GM23338 (cell line): ENCODE measurements around the gene CNP. TPM values are rescaled to one million over a fixed set of nuclear protein-coding genes. Genes with fewer than 3 reads are reported as not detected.
A peak's percentile ranks its signal among the peaks of the same experiment; 100 is the strongest.

Source experiments
- ATAC-seq: fragments of 200-7000 bp; cut with Tn5 transposase; 3 replicates; pipeline ENCODE4 v1.9.1; 2020
- DNase-seq: peaks from one replicate; pipeline ENCODE4 v3.0.0-alpha.2; 2015; ENCODE audit warnings: low spot score
- H2AFZ ChIP-seq: fragments of 200-600 bp; sonication (generic); 2 replicates; pipeline ENCODE4 v1.8.0; 2016; ENCODE audit warnings: antibody characterized with exemption, mild to moderate bottlenecking, moderate library complexity
- H3F3A ChIP-seq: fragments of 200-600 bp; sonication (generic); replicated peaks from 2 replicates; pipeline ENCODE4 v1.8.0; 2017; ENCODE audit warnings: antibody characterized with exemption, mixed run types, low read depth
- H3K27ac ChIP-seq: fragments of 200-600 bp; sonication (generic); 2 replicates; pipeline ENCODE4 v1.6.1; 2016; ENCODE audit warnings: low read depth
- H3K27me3 ChIP-seq: fragments of 200-600 bp; sonication (generic); 2 replicates; pipeline ENCODE4 v1.8.0; 2016; ENCODE audit warnings: mild to moderate bottlenecking, mixed run types, moderate library complexity; ENCODE audit not compliant: insufficient read depth
- H3K36me3 ChIP-seq: fragments of 200-600 bp; sonication (generic); 2 replicates; pipeline ENCODE4 v1.8.0; 2016; ENCODE audit warnings: mild to moderate bottlenecking; ENCODE audit not compliant: insufficient read depth
- H3K4me1 ChIP-seq: fragments of 200-600 bp; sonication (generic); 2 replicates; pipeline ENCODE4 v1.8.0; 2016; ENCODE audit warnings: mild to moderate bottlenecking, moderate library complexity; ENCODE audit not compliant: insufficient read depth
- H3K4me2 ChIP-seq: fragments of 200-600 bp; sonication (generic); 2 replicates; pipeline ENCODE4 v1.7.1; 2017; ENCODE audit warnings: mixed run types
- H3K4me3 ChIP-seq: fragments of 200-600 bp; sonication (generic); 2 replicates; pipeline ENCODE4 v1.6.1; 2016; ENCODE audit warnings: mixed run types
- H3K79me2 ChIP-seq: fragments of 200-600 bp; sonication (generic); replicated peaks from 2 replicates; pipeline ENCODE4 v1.8.0; 2017; ENCODE audit warnings: mild to moderate bottlenecking; ENCODE audit not compliant: insufficient read depth
- H3K9me2 ChIP-seq: fragments of 200-600 bp; sonication (generic); 2 replicates; pipeline ENCODE4 v1.8.0; 2017; ENCODE audit not compliant: insufficient read depth
- H4K20me1 ChIP-seq: fragments of 200-600 bp; sonication (generic); replicated peaks from 2 replicates; pipeline ENCODE4 v1.8.0; 2017; ENCODE audit warnings: mild to moderate bottlenecking; ENCODE audit not compliant: insufficient read depth
- H3K27ac Mint-ChIP-seq: 2 replicates; pipeline ENCODE4 v1.8.0; 2020; ENCODE audit warnings: inconsistent platforms, mild to moderate bottlenecking, moderate library complexity, mixed read lengths
- H3K27me3 Mint-ChIP-seq: 3 replicates; pipeline ENCODE4 v1.8.0; 2022; ENCODE audit warnings: low read depth, mild to moderate bottlenecking, moderate library complexity, mixed read lengths, inconsistent platforms; ENCODE audit not compliant: insufficient read depth, poor library complexity
- H3K36me3 Mint-ChIP-seq: 3 replicates; pipeline ENCODE4 v1.8.0; 2021; ENCODE audit warnings: low read depth, mild to moderate bottlenecking, inconsistent platforms, moderate library complexity, mixed read lengths
- H3K4me1 Mint-ChIP-seq: 3 replicates; pipeline ENCODE4 v1.8.0; 2020; ENCODE audit warnings: mild to moderate bottlenecking, inconsistent platforms, mixed read lengths
- H3K4me3 Mint-ChIP-seq: 3 replicates; pipeline ENCODE4 v1.8.0; 2021; ENCODE audit warnings: moderate library complexity, mild to moderate bottlenecking, inconsistent platforms, mixed read lengths
- H3K9me3 Mint-ChIP-seq: 3 replicates; pipeline ENCODE4 v1.8.0; 2020; ENCODE audit warnings: moderate library complexity, mild to moderate bottlenecking, inconsistent platforms, mixed read lengths
- CREB1 ChIP-seq: fragments of 250-450 bp; sonication (Bioruptor Pico); IDR thresholded peaks from 2 replicates; pipeline ENCODE4 v1.5.0; 2020; ENCODE audit warnings: low read depth, mild to moderate bottlenecking, moderate library complexity
- CTCF ChIP-seq, 2 experiments: fragments of 200-600 bp in 1 of 2; sonication (generic) in 1 of 2; conservative IDR thresholded peaks; 2 replicates each; pipeline versions ENCODE4 v1.5.1 to v1.6.1; 2016 to 2017; ENCODE audit warnings: antibody characterized with exemption in 2 of 2, low read depth in 2 of 2, mild to moderate bottlenecking in 2 of 2, moderate library complexity in 1 of 2
- ETS1 ChIP-seq: IDR thresholded peaks from 2 replicates; pipeline ENCODE4 v1.6.1; 2016; ENCODE audit warnings: antibody characterized with exemption
- EZH2phosphoT487 ChIP-seq: fragments of 200-600 bp; sonication (generic); IDR thresholded peaks from one replicate; pipeline ENCODE4 v1.8.1; 2018; ENCODE audit warnings: antibody characterized with exemption; ENCODE audit not compliant: unreplicated experiment
- JUNB ChIP-seq: IDR thresholded peaks from one replicate; pipeline ENCODE4 v1.6.1; 2016; ENCODE audit warnings: antibody characterized with exemption; ENCODE audit not compliant: unreplicated experiment
- STAT1 ChIP-seq: IDR thresholded peaks from one replicate; pipeline ENCODE4 v1.6.1; 2016; ENCODE audit warnings: antibody characterized with exemption; ENCODE audit not compliant: unreplicated experiment
- ZNF114 ChIP-seq: fragments of 250-450 bp; sonication (Bioruptor Pico); IDR thresholded peaks from 2 replicates; pipeline ENCODE4 v1.5.0; 2020; ENCODE audit warnings: mild to moderate bottlenecking, moderate library complexity
- ZNF331 ChIP-seq: fragments of 250-450 bp; sonication (Bioruptor Pico); IDR thresholded peaks from 2 replicates; pipeline ENCODE4 v1.5.0; 2020; ENCODE audit warnings: low read depth, mild to moderate bottlenecking, moderate library complexity
- ZNF462 ChIP-seq: fragments of 250-450 bp; sonication (Bioruptor Pico); IDR thresholded peaks from 2 replicates; pipeline ENCODE4 v1.5.0; 2020; ENCODE audit warnings: mild to moderate bottlenecking, moderate library complexity
- polyA plus RNA-seq: library from polyadenylated mRNA; unstranded; fragments of >200 nt; fragmentation: Nextera tagmentation; extraction: Ambion mirVana; gene quantifications from 2 replicates; pipeline ENCODE4 v1.2.1, GENCODE V29; 2016
- total RNA-seq: library from RNA; depleted of rRNA; stranded (reverse); fragments of >200 nt; shearing (Covaris generic); gene quantifications from 2 replicates; pipeline ENCODE4 v1.2.3, GENCODE V29; 2014

Gene CNP
- total and polyA plus RNA-seq, 2 experiments from 2014 or later, result 30.8 to 47.8 TPM

- Histone ChIP-seq H2AFZ (no peak overlapping the region), H3K27me3 (no peaks in the 10 kb centered on the region), H3K36me3 (peaks cover 38% of the 10 kb centered on the region), H3K27ac (no peak overlapping the region), H3K4me2 (no peak overlapping the region), H4K20me1 (peaks cover 45% of the 10 kb centered on the region), H3F3A (peaks cover 15% of the 10 kb centered on the region), H3K9me2 (no peaks in the 10 kb centered on the region), H3K79me2 (peaks cover 70% of the 10 kb centered on the region), H3K4me1 (no peaks in the 10 kb centered on the region), H3K4me3 (no peak overlapping the region)
- Mint-ChIP-seq H3K27me3 (peaks cover 2% of the 10 kb centered on the region), H3K36me3 (peaks cover 55% of the 10 kb centered on the region), H3K4me1 (no peaks in the 10 kb centered on the region), H3K4me3 (no peak overlapping the region), H3K9me3 (no peaks in the 10 kb centered on the region), H3K27ac (no peak overlapping the region)
- no peak for TF ChIP-seq ZNF462 (CRISPR knock-in tag)
- ATAC-seq (no peak), DNase-seq (no peak)
Measured at GRCh38 chr17:42002175-42002791, 35.7 kb downstream of the CNP start.

- Histone ChIP-seq H3K4me1 (no peaks in the 10 kb centered on the region), H3K79me2 (peaks cover 75% of the 10 kb centered on the region), H3K9me2 (no peaks in the 10 kb centered on the region), H3K4me2 (no peak overlapping the region), H3K36me3 (peaks cover 35% of the 10 kb centered on the region), H3K27me3 (no peaks in the 10 kb centered on the region), H2AFZ (no peak overlapping the region), H3K27ac (peak overlapping the region; percentile 72; the same call in 1 of the 2 replicates), H3K4me3 (no peak overlapping the region), H3F3A (peaks cover 15% of the 10 kb centered on the region), H4K20me1 (peaks cover 45% of the 10 kb centered on the region)
- Mint-ChIP-seq H3K9me3 (no peaks in the 10 kb centered on the region), H3K4me3 (no peak overlapping the region), H3K27ac (no peak overlapping the region), H3K4me1 (no peaks in the 10 kb centered on the region), H3K36me3 (peaks cover 50% of the 10 kb centered on the region), H3K27me3 (peaks cover 2% of the 10 kb centered on the region)
- no peak for ATAC-seq
- no peak for DNase-seq
- TF ChIP-seq CREB1 (CRISPR knock-in tag) (no peak), EZH2phosphoT487 (no peak), STAT1 (no peak), JUNB (no peak), ZNF114 (CRISPR knock-in tag) (no peak), CTCF (conservative IDR thresholded peaks at IDR 0.05; ENCODE audit: low read depth in 2 of 2) (no peak), ETS1 (no peak), ZNF331 (CRISPR knock-in tag) (no peak)
Measured at GRCh38 chr17:42002792-42003301, 36.3 kb downstream of the CNP start.
